Measurements from ENCODE around the gene ZYX. TPM values are rescaled to one million over a fixed set of nuclear protein-coding genes. Genes with fewer than 3 reads are reported as not detected.
A peak's percentile ranks its signal among the peaks of the same experiment; 100 is the strongest.

The ZYX gene
- total RNA-seq, 1 donor from 2014 or later: 86.2 TPM

DNA sequence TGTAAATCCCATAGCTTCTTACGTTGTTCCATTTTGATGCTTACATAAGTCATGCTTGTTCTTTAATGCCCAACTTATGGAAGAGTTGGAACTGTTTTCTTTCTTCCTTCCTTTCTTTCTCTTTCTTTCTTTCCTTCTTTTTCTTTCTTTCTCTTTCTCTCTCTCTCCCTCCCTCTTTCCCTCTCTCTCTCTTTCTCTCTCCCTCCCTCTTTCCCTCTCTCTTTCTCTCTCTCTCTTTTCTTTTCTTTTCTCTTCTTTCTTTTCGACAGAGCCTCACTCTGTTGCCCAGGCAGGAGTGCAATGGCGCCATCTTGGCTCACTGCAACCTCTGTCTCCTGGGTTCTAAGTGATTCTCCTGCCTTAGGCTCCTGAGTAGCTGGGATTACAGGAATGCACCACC is 37.5 kb upstream of the ZYX start:
- no peak for DNase-seq (ENCODE audit: extremely low spot score in 2 of 2)
- Histone ChIP-seq H3K27me3 (no peaks in the 10 kb centered on the region), H3K4me3 (no peak overlapping the region), H3K4me1 (peaks cover 6% of the 10 kb centered on the region), H3K27ac (no peak overlapping the region), H3K36me3 (no peaks in the 10 kb centered on the region), H3K9me3 (no peaks in the 10 kb centered on the region)
- intact Hi-C loops (cut with DNase I): no loop called here
- TF ChIP-seq CTCF (IDR thresholded peaks at IDR 0.05) (no peak), POLR2A (IDR thresholded peaks at IDR 0.05) (no peak), POLR2AphosphoS5 (IDR thresholded peaks at IDR 0.05; ENCODE audit: insufficient read depth in 1 of 2, low read depth in 1 of 2) (no peak)

DNA sequence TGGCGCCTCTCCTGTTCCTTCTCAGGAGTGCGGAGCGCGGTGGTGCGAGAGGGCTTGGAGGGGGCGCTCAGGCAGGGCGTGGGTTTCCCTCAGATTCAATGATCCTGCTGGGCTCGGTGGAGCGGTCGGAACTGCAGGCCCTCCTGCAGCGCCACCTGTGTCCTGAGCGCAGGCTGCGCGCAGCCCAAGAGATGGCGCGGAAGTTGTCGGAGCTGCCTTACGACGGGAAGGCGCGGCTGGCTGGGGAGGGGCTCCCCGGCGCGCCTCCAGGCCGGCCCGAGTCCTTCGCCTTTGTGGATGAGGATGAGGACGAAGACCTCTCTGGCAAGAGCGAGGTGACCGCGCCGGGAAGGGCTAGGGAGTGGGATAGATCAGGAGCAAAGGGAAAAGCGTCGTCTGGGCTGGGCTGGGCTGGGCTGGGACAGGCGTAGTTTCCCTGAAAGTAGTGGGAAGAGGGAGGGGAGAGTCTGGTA is 35.7 kb upstream of the ZYX start:
- peak in 1 of 3 experiments; percentile 38 for TF ChIP-seq CTCF (IDR thresholded peaks at IDR 0.05)
- no peak for TF ChIP-seq POLR2A (IDR thresholded peaks at IDR 0.05)
- TF ChIP-seq POLR2AphosphoS5 (IDR thresholded peaks at IDR 0.05; ENCODE audit: insufficient read depth in 1 of 2, low read depth in 1 of 2): no peak
- no peak for DNase-seq (ENCODE audit: extremely low spot score in 2 of 2)
- no peak overlapping the region for H3K27ac ChIP-seq
- H3K36me3 ChIP-seq: no peaks in the 10 kb centered on the region
- H3K4me3 ChIP-seq: peak overlapping the region; percentile 1 to 25
- H3K4me1 ChIP-seq: peaks cover 6% of the 10 kb centered on the region
- H3K9me3 ChIP-seq: no peaks in the 10 kb centered on the region
- H3K27me3 ChIP-seq: no peaks in the 10 kb centered on the region
- intact Hi-C loops (cut with DNase I): no loop called here

DNA sequence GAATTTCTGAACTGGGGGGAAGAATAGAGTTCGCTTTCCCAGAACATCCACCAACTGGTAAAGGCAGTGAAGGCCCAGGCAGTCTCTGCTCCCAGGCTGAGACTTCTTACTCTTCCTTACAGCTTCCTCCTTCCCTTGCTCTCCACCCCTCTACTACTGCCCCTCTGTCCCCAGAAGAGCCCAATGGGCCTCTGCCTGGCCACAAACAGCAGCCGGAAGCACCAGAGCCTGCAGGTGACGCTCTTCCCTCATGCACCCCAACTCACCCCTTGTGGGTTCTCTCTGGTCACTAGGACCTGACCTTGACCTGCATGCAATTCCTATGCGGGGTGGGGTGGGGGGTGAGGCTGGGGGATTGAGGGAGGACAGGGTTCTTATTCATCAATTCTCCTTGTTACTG is 35.1 kb upstream of the ZYX start:
- peaks cover 6% of the 10 kb centered on the region for H3K4me1 ChIP-seq
- no peaks in the 10 kb centered on the region for H3K27me3 ChIP-seq
- TF ChIP-seq CTCF (IDR thresholded peaks at IDR 0.05): no peak
- TF ChIP-seq POLR2AphosphoS5 (IDR thresholded peaks at IDR 0.05; ENCODE audit: insufficient read depth in 1 of 2, low read depth in 1 of 2): no peak
- TF ChIP-seq POLR2A (IDR thresholded peaks at IDR 0.05): no peak
- H3K27ac ChIP-seq: no peak overlapping the region
- H3K4me3 ChIP-seq: no peak overlapping the region
- no peaks in the 10 kb centered on the region for H3K9me3 ChIP-seq
- H3K36me3 ChIP-seq: no peaks in the 10 kb centered on the region
- DNase-seq (ENCODE audit: extremely low spot score in 2 of 2): no peak
- intact Hi-C loops (cut with DNase I): no loop called here

DNA sequence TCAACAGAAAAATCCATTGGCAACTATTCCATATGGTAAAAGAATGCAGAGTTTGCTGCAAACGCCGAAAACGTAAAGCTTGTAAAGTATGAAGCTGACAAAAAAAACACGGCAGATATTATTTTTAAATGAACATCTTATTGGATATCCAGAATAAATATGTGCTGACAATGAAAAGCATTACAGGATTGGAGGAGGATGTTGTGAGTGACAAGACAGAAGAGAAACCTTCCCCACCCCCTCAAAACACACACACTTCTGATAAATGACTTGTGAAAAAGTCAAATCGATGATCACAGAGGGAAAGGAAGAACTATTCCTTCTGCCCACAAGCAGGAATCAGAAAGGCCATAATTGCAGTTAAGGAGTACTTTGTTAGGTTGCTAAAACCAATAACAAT is 33.2 kb upstream of the ZYX start:
- Histone ChIP-seq H3K9me3 (no peaks in the 10 kb centered on the region), H3K36me3 (no peaks in the 10 kb centered on the region), H3K4me3 (no peak overlapping the region), H3K27me3 (no peaks in the 10 kb centered on the region), H3K4me1 (peaks cover 6% of the 10 kb centered on the region), H3K27ac (no peak overlapping the region)
- no peak for DNase-seq (ENCODE audit: extremely low spot score in 2 of 2)
- intact Hi-C loops (cut with DNase I): no loop called here
- TF ChIP-seq CTCF (IDR thresholded peaks at IDR 0.05) (no peak), POLR2AphosphoS5 (IDR thresholded peaks at IDR 0.05; ENCODE audit: insufficient read depth in 1 of 2, low read depth in 1 of 2) (no peak), POLR2A (IDR thresholded peaks at IDR 0.05) (no peak)

GRCh38 chr7:143351060-143351459 is 30.1 kb upstream of the ZYX start:
- H3K27me3 ChIP-seq: no peaks in the 10 kb centered on the region
- TF ChIP-seq POLR2A (IDR thresholded peaks at IDR 0.05): no peak
- TF ChIP-seq CTCF (IDR thresholded peaks at IDR 0.05): no peak
- TF ChIP-seq POLR2AphosphoS5 (IDR thresholded peaks at IDR 0.05; ENCODE audit: insufficient read depth in 1 of 2, low read depth in 1 of 2): no peak
- no peaks in the 10 kb centered on the region for H3K9me3 ChIP-seq
- H3K36me3 ChIP-seq: no peaks in the 10 kb centered on the region
- no peak overlapping the region for H3K27ac ChIP-seq
- intact Hi-C loops (cut with DNase I): no loop called here
- no peak overlapping the region for H3K4me3 ChIP-seq
- no peak for DNase-seq (ENCODE audit: extremely low spot score in 2 of 2)
- peaks cover under 1% of the 10 kb centered on the region for H3K4me1 ChIP-seq

Data from vagina (tissue), 2 donors.